Measurements from ENCODE around the gene MAPKAPK5.
"Not testable (repeated sequence)": the region's sequence is repeated elsewhere in the genome, so short reads cannot be mapped to it uniquely, and the experiment has no call there.

The MAPKAPK5 gene, protein sequence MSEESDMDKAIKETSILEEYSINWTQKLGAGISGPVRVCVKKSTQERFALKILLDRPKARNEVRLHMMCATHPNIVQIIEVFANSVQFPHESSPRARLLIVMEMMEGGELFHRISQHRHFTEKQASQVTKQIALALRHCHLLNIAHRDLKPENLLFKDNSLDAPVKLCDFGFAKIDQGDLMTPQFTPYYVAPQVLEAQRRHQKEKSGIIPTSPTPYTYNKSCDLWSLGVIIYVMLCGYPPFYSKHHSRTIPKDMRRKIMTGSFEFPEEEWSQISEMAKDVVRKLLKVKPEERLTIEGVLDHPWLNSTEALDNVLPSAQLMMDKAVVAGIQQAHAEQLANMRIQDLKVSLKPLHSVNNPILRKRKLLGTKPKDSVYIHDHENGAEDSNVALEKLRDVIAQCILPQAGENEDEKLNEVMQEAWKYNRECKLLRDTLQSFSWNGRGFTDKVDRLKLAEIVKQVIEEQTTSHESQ

DNA sequence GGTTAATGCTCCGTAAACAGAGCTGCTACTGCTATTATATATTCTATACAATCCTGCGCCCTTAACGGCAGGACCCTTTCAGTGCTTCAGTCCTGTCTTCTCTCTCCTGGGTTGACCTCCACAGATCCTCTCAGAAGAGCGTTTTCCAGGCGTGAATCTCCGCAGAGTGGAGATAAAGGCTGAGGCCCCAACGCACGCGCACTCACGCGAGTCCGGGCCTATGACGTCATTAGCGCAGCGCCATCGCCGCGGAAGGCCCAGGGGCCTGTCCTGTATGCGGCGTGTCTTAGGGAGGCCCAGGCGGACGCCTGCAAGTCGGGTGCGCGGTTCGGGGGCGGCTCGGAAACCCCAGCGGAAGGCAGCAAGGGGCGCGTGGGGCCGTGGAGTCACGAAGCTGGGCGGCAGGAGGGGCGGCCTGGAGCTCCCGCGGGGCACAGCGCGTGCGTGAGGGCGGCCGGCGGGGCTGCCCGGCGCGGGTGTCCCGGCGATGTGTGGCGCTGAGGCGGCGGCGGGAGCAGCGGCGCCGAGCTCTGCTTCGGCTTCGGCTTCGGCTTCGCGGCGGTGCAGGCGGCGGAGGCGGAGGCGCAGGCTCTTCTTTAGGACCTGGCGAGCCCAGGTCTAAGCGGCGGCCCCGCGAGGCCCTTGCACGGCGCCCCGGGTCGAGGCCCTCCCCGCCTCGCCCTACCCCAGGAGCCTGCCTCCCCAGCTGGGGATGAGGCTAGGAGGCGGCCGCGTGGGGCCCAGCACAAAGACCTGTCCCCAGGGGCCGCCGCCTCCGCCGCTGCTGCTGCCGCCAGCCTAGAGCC is at the start of gene MAPKAPK5:
MAPKAPK5 (plus strand) TSS at position 479 of the 806 bp plus-strand sequence. CDS start 506 bp downstream, outside the sequence.
- peak; percentile 96 for DNase-seq (ENCODE audit: low read depth)

- no peak for DNase-seq (ENCODE audit: low read depth)
These were observed 49.2 kb upstream of the MAPKAPK5 start for GRCh38 chr12:111792856-111793235.

DNA sequence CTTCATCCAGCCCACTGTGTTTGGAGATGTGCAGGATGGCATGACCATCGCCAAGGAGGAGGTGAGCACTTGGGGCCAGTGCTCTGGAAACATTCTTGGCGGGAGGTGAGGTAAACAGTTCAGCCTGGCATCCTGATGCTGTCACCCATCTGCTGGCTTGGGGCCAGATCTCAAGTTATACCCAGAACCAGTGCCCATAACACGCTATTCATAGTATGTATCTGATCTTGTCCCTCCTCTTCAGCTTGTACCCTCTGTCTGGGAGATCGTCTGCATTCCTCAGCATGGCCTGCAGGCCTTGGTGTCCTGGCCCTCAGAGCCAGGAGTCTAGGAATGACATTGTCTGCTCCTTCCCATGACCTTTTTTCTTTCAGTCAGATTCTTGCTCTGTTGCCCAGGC is 43.8 kb upstream of the MAPKAPK5 start:
- no peak for DNase-seq (ENCODE audit: low read depth)

- no peak for DNase-seq (ENCODE audit: low read depth)
These were observed 42.3 kb upstream of the MAPKAPK5 start for GRCh38 chr12:111799758-111800157.

GRCh38 chr12:111803038-111803626 is 38.9 kb upstream of the MAPKAPK5 start:
- no peak for DNase-seq (ENCODE audit: low read depth)

- DNase-seq (ENCODE audit: low read depth): no peak
These were observed 38.2 kb upstream of the MAPKAPK5 start for GRCh38 chr12:111803851-111804250.

- no peak for DNase-seq (ENCODE audit: low read depth)
These were observed 35.7 kb upstream of the MAPKAPK5 start for GRCh38 chr12:111806304-111806703.

DNA sequence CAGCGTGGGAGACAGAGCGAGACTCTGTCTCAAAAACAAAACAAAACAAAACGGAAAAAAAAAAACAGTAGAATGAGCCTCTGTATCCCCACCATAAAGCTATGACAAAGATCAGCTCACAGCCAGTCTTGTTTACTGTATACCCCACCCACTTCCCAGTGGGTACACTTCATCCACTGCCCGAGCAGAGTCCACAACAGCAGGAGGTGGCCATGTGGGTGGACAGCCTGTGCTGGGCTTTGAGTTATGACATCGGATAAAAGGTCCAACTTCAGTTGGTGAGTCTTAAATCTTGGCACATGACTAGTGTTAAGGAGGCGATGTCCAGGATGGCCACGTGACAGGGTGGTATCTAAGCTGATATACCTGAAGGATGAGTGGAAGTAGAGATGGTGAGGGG is 34.8 kb upstream of the MAPKAPK5 start:
- DNase-seq (ENCODE audit: low read depth): no peak

- DNase-seq (ENCODE audit: low read depth): peak; percentile 90
These were observed 28.9 kb upstream of the MAPKAPK5 start for GRCh38 chr12:111812881-111813741.

GRCh38 chr12:111816065-111816615 is 25.9 kb upstream of the MAPKAPK5 start:
- DNase-seq (ENCODE audit: low read depth): no peak

GRCh38 chr12:111816898-111817297 is 25.1 kb upstream of the MAPKAPK5 start:
- not testable (repeated sequence) for DNase-seq (ENCODE audit: low read depth)

DNA sequence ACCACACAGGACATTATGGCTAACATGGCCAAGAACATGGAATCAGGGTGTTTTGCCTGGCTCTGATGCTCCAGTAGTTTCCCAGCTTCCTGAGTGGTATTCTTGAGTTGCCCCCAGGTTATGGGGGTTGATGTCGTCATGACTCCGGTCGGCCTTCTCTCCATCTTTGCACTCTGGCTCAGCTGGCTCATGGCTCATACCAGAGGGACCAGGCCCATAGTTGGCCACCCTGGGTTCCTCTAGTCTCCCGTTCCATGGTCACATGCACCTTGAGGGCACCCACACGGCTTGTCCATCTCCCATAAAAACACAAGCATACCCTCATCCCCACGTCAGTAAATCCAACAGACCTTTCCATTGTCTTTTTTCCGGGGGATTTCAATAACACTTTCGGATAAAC is 23.7 kb upstream of the MAPKAPK5 start:
- no peak for DNase-seq (ENCODE audit: low read depth)

- DNase-seq (ENCODE audit: low read depth): peak; percentile 12
These were observed 22.6 kb upstream of the MAPKAPK5 start for GRCh38 chr12:111819191-111820158.

GRCh38 chr12:111820828-111821227 is 21.2 kb upstream of the MAPKAPK5 start:
- DNase-seq (ENCODE audit: low read depth): not testable (repeated sequence)

DNA sequence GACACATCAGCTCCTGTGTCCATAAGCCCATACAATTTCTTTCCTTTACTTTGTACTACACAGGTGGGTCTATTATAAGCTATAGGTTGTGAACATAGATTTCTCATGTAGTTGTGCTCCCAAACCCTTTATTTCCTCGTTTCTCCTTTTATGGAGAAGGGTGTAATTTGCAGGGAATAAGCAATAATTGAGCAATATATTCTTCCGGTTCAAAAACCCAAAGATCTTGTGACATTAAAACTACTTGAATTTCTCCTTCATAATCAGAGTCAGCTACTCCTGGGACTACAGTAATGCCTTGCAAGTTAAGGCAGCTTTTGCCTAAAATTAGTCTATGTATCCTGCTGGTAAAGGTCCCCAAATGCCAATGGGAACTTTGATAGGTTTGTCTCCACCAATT is 19.1 kb upstream of the MAPKAPK5 start:
- DNase-seq (ENCODE audit: low read depth): no peak

GRCh38 chr12:111823891-111824290 is 18.1 kb upstream of the MAPKAPK5 start:
- no peak for DNase-seq (ENCODE audit: low read depth)

DNA sequence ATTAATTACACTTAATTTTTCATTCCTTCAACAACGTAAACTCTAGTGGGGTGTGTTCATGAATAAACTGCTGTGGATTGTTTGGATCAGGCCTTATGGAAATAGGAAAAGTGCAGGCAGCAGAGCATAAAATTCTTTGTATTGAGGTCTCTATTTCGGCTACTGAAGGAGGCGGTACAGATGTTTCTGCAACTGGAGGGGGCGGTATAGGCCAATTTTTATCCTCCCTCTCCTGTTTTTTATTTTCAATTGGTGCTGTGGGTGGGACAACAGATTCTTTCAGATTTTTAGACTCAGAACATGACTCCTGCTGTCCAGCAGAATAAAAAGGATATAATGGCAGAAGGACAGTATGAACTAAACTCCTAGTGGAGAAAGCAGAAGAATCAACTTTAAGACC is 17.7 kb upstream of the MAPKAPK5 start:
- peak; percentile 27 for DNase-seq (ENCODE audit: low read depth)

DNA sequence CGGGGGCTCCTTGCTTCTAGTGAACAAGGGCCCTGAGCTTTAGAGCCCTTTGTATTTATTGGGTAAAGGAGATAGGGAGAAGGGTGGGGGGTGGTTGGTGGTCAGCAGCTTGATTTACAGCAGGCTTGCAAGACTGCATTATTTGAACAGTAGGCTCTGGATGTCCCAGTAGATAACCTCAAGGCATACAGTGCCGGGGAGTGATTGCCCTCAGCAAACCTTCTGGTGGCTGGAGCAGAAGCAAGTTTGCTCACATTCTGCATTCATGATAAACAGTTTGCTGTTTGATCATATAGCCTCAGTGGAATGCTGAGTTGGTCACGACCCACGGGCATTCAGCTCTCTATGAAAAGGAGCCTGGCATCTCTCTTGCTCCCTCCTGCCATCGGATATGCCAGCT is 16.5 kb upstream of the MAPKAPK5 start:
- DNase-seq (ENCODE audit: low read depth): no peak

- DNase-seq (ENCODE audit: low read depth): no peak
These were observed 15.7 kb upstream of the MAPKAPK5 start for GRCh38 chr12:111826316-111826715.

DNA sequence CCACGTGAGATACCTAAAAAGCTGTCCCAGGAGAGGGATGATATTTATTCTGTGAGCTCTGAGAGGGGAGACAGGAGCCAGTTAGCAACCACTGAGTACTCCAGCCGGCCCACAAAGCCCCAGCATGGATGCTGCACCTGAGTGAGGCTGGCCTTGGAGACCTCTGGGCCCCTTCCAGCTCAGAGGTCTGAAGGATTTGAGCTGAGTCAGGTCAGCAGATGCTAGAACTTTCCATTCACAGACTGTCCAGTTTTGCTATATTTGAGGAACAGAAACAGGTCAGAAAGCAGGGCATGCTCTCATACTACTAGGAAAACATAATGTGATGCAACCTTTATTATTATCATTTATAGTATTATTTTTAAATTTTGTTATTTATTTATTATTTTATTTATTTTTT is 15.0 kb upstream of the MAPKAPK5 start:
- no peak for DNase-seq (ENCODE audit: low read depth)

All from ELR (cell line).